ENCODE results near the gene DENND1A. TPM values are rescaled to one million over a fixed set of nuclear protein-coding genes. Genes with fewer than 3 reads are reported as not detected.

Gene DENND1A
- total RNA-seq, 2 donors from 2014 or later: 18.9 to 26.8 TPM

- Histone ChIP-seq H3K4me3 (no peak overlapping the region), H3K4me1 (replicated peaks) (no peaks in the 10 kb centered on the region), H3K36me3 (no peaks in the 10 kb centered on the region), H3K27me3 (replicated peaks; ENCODE audit: insufficient read depth) (no peaks in the 10 kb centered on the region), H3K9me3 (no peaks in the 10 kb centered on the region), H3K27ac (no peak overlapping the region)
- WGBS: 96% methylated on average over 8 of the region's 8 CpGs
- TF ChIP-seq POLR2AphosphoS5 (IDR thresholded peaks at IDR 0.05): no peak
- TF ChIP-seq, protein P1, sequence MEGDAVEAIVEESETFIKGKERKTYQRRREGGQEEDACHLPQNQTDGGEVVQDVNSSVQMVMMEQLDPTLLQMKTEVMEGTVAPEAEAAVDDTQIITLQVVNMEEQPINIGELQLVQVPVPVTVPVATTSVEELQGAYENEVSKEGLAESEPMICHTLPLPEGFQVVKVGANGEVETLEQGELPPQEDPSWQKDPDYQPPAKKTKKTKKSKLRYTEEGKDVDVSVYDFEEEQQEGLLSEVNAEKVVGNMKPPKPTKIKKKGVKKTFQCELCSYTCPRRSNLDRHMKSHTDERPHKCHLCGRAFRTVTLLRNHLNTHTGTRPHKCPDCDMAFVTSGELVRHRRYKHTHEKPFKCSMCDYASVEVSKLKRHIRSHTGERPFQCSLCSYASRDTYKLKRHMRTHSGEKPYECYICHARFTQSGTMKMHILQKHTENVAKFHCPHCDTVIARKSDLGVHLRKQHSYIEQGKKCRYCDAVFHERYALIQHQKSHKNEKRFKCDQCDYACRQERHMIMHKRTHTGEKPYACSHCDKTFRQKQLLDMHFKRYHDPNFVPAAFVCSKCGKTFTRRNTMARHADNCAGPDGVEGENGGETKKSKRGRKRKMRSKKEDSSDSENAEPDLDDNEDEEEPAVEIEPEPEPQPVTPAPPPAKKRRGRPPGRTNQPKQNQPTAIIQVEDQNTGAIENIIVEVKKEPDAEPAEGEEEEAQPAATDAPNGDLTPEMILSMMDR (IDR thresholded peaks at IDR 0.05): no peak
- no peak for TF ChIP-seq POLR2A (IDR thresholded peaks at IDR 0.05)
- DNase-seq (ENCODE audit: low spot score): no peak
- intact Hi-C loops (cut with DNase I): no loop called here
These were observed 340.3 kb downstream of the DENND1A start for GRCh38 chr9:123589361-123590239.

GRCh38 chr9:123586275-123586674 is 343.7 kb downstream of the DENND1A start:
- H3K4me1 ChIP-seq (replicated peaks): no peaks in the 10 kb centered on the region
- 72% methylated on average over 5 of the region's 5 CpGs for WGBS
- H3K4me3 ChIP-seq: no peak overlapping the region
- DNase-seq (ENCODE audit: low spot score): no peak
- no peak overlapping the region for H3K27ac ChIP-seq
- H3K27me3 ChIP-seq (replicated peaks; ENCODE audit: insufficient read depth): no peaks in the 10 kb centered on the region
- H3K36me3 ChIP-seq: no peaks in the 10 kb centered on the region
- H3K9me3 ChIP-seq: no peaks in the 10 kb centered on the region
- no peak for TF ChIP-seq POLR2AphosphoS5 (IDR thresholded peaks at IDR 0.05)
- no peak for TF ChIP-seq POLR2A (IDR thresholded peaks at IDR 0.05)
- TF ChIP-seq, protein P1 (IDR thresholded peaks at IDR 0.05): no peak
- intact Hi-C loops (cut with DNase I): no loop called here

DNA sequence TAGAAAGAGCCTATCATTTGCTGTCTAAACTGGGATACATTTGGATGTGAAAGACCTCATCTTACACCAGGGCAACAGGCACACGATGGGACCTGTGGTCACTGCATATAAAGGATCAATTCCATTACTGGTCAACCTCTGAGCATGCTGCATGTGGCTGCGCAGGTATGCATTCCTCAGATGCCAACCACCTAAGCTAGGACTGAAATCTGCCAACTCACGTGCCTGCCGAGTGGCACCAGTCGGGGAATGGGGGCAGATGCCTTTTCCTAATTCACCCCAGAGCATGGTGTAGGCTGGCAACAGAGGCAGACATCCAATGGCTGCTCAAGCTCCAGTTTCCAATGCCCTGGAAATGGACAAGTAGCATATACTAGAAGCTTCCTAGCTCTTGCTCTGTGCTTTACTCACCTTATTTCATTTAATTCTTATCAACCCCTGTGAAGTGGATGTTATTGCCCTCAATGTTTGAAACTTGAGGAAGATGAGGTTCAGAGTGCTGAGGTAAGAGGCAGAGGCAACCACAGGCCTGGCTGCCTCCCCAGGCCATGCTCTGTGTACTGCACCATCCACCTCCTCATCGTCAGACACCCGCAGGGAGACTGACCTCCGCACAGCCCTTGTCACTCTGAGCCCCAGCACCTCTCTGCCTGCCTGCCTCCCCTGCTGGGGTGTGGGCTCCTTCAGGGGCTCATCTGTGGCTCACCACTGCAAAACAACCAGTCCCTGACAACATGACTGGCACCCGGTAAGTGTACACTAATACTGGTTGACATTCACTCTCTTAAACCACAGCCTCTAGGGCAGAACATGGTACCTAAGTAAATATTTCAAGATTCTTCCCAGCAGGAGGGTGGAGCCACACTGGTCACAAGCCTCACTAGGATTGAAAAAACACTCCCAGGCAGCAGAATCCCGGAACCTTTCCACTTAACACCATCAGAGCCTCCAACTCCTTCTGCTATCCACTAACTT is 345.4 kb downstream of the DENND1A start:
- Histone ChIP-seq H3K4me3 (no peak overlapping the region), H3K4me1 (replicated peaks) (no peaks in the 10 kb centered on the region), H3K27me3 (replicated peaks; ENCODE audit: insufficient read depth) (no peaks in the 10 kb centered on the region), H3K9me3 (no peaks in the 10 kb centered on the region), H3K36me3 (no peaks in the 10 kb centered on the region), H3K27ac (no peak overlapping the region)
- no peak for DNase-seq (ENCODE audit: low spot score)
- intact Hi-C loops (cut with DNase I): no loop called here
- WGBS: 95% methylated on average over 10 of the region's 10 CpGs
- TF ChIP-seq, protein P1 (IDR thresholded peaks at IDR 0.05): no peak

GRCh38 chr9:123583646-123584045 is 346.3 kb downstream of the DENND1A start:
- TF ChIP-seq, protein P1 (IDR thresholded peaks at IDR 0.05): no peak
- TF ChIP-seq POLR2A (IDR thresholded peaks at IDR 0.05) (no peak), POLR2AphosphoS5 (IDR thresholded peaks at IDR 0.05) (no peak)
- WGBS: 94% methylated on average over 2 of the region's 2 CpGs
- no peak overlapping the region for H3K4me3 ChIP-seq
- H3K36me3 ChIP-seq: no peaks in the 10 kb centered on the region
- DNase-seq (ENCODE audit: low spot score): no peak
- H3K27me3 ChIP-seq (replicated peaks; ENCODE audit: insufficient read depth): no peaks in the 10 kb centered on the region
- H3K9me3 ChIP-seq: no peaks in the 10 kb centered on the region
- intact Hi-C loops (cut with DNase I): no loop called here
- no peaks in the 10 kb centered on the region for H3K4me1 ChIP-seq (replicated peaks)
- H3K27ac ChIP-seq: no peak overlapping the region
